Panc1 (cell line): Measurements from ENCODE around the gene DYNC1H1.

Source experiments
- POLR2AphosphoS5 ChIP-seq: IDR thresholded peaks from 2 replicates; pipeline ENCODE4 v1.6.1; 2012; ENCODE audit warnings: mild to moderate bottlenecking, low read depth, low read length, moderate library complexity
- TF ChIP-seq, protein P1 (sequence below): fragments of 450-650 bp; IDR thresholded peaks from 2 replicates; pipeline ENCODE4 v1.5.1; 2017; ENCODE audit warnings: mild to moderate bottlenecking
- TF ChIP-seq, protein P2 (sequence below), 2 experiments: IDR thresholded peaks; 2 replicates each; pipeline ENCODE4 v1.6.1; 2011 to 2012; ENCODE audit warnings: low read depth in 2 of 2, control low read depth in 1 of 2, low read length in 1 of 2, mild to moderate bottlenecking in 1 of 2, moderate library complexity in 1 of 2; ENCODE audit not compliant: insufficient read depth in 1 of 2

GRCh38 chr14:101933209-101933608, 31.2 kb upstream of the DYNC1H1 start:
- TF ChIP-seq, protein P1, sequence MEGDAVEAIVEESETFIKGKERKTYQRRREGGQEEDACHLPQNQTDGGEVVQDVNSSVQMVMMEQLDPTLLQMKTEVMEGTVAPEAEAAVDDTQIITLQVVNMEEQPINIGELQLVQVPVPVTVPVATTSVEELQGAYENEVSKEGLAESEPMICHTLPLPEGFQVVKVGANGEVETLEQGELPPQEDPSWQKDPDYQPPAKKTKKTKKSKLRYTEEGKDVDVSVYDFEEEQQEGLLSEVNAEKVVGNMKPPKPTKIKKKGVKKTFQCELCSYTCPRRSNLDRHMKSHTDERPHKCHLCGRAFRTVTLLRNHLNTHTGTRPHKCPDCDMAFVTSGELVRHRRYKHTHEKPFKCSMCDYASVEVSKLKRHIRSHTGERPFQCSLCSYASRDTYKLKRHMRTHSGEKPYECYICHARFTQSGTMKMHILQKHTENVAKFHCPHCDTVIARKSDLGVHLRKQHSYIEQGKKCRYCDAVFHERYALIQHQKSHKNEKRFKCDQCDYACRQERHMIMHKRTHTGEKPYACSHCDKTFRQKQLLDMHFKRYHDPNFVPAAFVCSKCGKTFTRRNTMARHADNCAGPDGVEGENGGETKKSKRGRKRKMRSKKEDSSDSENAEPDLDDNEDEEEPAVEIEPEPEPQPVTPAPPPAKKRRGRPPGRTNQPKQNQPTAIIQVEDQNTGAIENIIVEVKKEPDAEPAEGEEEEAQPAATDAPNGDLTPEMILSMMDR: no peak
- no peak for TF ChIP-seq POLR2AphosphoS5
- TF ChIP-seq, protein P2, sequence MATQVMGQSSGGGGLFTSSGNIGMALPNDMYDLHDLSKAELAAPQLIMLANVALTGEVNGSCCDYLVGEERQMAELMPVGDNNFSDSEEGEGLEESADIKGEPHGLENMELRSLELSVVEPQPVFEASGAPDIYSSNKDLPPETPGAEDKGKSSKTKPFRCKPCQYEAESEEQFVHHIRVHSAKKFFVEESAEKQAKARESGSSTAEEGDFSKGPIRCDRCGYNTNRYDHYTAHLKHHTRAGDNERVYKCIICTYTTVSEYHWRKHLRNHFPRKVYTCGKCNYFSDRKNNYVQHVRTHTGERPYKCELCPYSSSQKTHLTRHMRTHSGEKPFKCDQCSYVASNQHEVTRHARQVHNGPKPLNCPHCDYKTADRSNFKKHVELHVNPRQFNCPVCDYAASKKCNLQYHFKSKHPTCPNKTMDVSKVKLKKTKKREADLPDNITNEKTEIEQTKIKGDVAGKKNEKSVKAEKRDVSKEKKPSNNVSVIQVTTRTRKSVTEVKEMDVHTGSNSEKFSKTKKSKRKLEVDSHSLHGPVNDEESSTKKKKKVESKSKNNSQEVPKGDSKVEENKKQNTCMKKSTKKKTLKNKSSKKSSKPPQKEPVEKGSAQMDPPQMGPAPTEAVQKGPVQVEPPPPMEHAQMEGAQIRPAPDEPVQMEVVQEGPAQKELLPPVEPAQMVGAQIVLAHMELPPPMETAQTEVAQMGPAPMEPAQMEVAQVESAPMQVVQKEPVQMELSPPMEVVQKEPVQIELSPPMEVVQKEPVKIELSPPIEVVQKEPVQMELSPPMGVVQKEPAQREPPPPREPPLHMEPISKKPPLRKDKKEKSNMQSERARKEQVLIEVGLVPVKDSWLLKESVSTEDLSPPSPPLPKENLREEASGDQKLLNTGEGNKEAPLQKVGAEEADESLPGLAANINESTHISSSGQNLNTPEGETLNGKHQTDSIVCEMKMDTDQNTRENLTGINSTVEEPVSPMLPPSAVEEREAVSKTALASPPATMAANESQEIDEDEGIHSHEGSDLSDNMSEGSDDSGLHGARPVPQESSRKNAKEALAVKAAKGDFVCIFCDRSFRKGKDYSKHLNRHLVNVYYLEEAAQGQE (IDR thresholded peaks at IDR 0.05; ENCODE audit: insufficient read depth in 1 of 2, low read depth in 2 of 2, low read length in 1 of 2): no peak
